Loucy (cell line): ENCODE measurements around the gene TFDP1.

ENCODE experiments used
- H2AFZ ChIP-seq: fragments of 200-600 bp; sonication (generic); 2 replicates; pipeline ENCODE4 v1.6.0; 2016; ENCODE audit warnings: antibody characterized with exemption, mild to moderate bottlenecking, low read length, moderate library complexity
- H3F3A ChIP-seq: fragments of 200-600 bp; 2 replicates; pipeline ENCODE4 v1.6.0; 2016; ENCODE audit warnings: antibody characterized with exemption, low read depth, mild to moderate bottlenecking
- H3K27me3 ChIP-seq: fragments of 200-600 bp; sonication (generic); 2 replicates; pipeline ENCODE4 v1.6.1; 2014; ENCODE audit warnings: low read length, mild to moderate bottlenecking; ENCODE audit not compliant: insufficient read depth, poor library complexity, severe bottlenecking
- H3K36me3 ChIP-seq: fragments of 200-600 bp; sonication (generic); 2 replicates; pipeline ENCODE4 v1.6.1; 2016; ENCODE audit warnings: low read length; ENCODE audit not compliant: insufficient read depth
- H3K4me1 ChIP-seq: fragments of 200-600 bp; sonication (generic); 2 replicates; pipeline ENCODE4 v1.5.1; 2014; ENCODE audit warnings: low read length, mild to moderate bottlenecking; ENCODE audit not compliant: insufficient read depth, poor library complexity, severe bottlenecking
- H3K4me2 ChIP-seq: fragments of 200-600 bp; sonication (generic); 2 replicates; pipeline ENCODE4 v1.6.0; 2014; ENCODE audit warnings: antibody characterized with exemption, low read length, low read depth, mild to moderate bottlenecking; ENCODE audit not compliant: poor library complexity, severe bottlenecking
- H3K4me3 ChIP-seq: fragments of 200-600 bp; sonication (generic); 2 replicates; pipeline ENCODE4 v1.5.1; 2014; ENCODE audit warnings: low read length, mild to moderate bottlenecking, mixed read lengths; ENCODE audit not compliant: poor library complexity, severe bottlenecking
- H3K79me2 ChIP-seq: fragments of 200-600 bp; sonication (generic); 2 replicates; pipeline ENCODE4 v1.6.1; 2014; ENCODE audit warnings: low read length; ENCODE audit not compliant: insufficient read depth
- H3K9ac ChIP-seq: fragments of 200-600 bp; sonication (generic); 2 replicates; pipeline ENCODE4 v1.6.0; 2014; ENCODE audit warnings: mild to moderate bottlenecking, low read depth, low read length, moderate library complexity; ENCODE audit not compliant: poor library complexity, severe bottlenecking
- H3K9me2 ChIP-seq: fragments of 200-600 bp; sonication (generic); replicated peaks from 2 replicates; pipeline ENCODE4 v1.6.1; 2016; ENCODE audit warnings: low read depth, low read length, mixed read lengths
- H3K9me3 ChIP-seq: fragments of 200-600 bp; sonication (generic); 2 replicates; pipeline ENCODE4 v1.6.1; 2014; ENCODE audit warnings: mild to moderate bottlenecking, antibody characterized with exemption, low read length, low read depth; ENCODE audit not compliant: insufficient read depth
- H4K20me1 ChIP-seq: fragments of 200-600 bp; sonication (generic); 2 replicates; pipeline ENCODE4 v1.6.0; 2014; ENCODE audit warnings: antibody characterized with exemption, low read length, mild to moderate bottlenecking; ENCODE audit not compliant: insufficient read depth, poor library complexity, severe bottlenecking
- EZH2phosphoT487 ChIP-seq: fragments of 200-600 bp; IDR thresholded peaks from 2 replicates; pipeline ENCODE4 v1.6.1; 2018; ENCODE audit warnings: antibody characterized with exemption, mild to moderate bottlenecking, moderate library complexity, borderline replicate concordance
- TF ChIP-seq, protein P1 (sequence below): fragments of 200-600 bp; sonication (generic); conservative IDR thresholded peaks from 2 replicates; pipeline ENCODE4 v1.5.1; 2014; ENCODE audit warnings: mild to moderate bottlenecking, antibody characterized with exemption, low read length

TFDP1 gene

GRCh38 chr13:113598481-113598880, 13.9 kb downstream of the TFDP1 start:
- Histone ChIP-seq H3K4me3 (no peak overlapping the region), H4K20me1 (no peaks in the 10 kb centered on the region), H3K4me2 (no peak overlapping the region), H3K4me1 (no peaks in the 10 kb centered on the region), H3K9ac (no peak overlapping the region), H3F3A (no peaks in the 10 kb centered on the region), H2AFZ (no peak overlapping the region), H3K27me3 (no peaks in the 10 kb centered on the region), H3K9me3 (peaks cover 17% of the 10 kb centered on the region; the same call in 1 of the 2 replicates), H3K79me2 (no peaks in the 10 kb centered on the region), H3K36me3 (no peaks in the 10 kb centered on the region), H3K9me2 (no peaks in the 10 kb centered on the region)
- TF ChIP-seq, protein P1, sequence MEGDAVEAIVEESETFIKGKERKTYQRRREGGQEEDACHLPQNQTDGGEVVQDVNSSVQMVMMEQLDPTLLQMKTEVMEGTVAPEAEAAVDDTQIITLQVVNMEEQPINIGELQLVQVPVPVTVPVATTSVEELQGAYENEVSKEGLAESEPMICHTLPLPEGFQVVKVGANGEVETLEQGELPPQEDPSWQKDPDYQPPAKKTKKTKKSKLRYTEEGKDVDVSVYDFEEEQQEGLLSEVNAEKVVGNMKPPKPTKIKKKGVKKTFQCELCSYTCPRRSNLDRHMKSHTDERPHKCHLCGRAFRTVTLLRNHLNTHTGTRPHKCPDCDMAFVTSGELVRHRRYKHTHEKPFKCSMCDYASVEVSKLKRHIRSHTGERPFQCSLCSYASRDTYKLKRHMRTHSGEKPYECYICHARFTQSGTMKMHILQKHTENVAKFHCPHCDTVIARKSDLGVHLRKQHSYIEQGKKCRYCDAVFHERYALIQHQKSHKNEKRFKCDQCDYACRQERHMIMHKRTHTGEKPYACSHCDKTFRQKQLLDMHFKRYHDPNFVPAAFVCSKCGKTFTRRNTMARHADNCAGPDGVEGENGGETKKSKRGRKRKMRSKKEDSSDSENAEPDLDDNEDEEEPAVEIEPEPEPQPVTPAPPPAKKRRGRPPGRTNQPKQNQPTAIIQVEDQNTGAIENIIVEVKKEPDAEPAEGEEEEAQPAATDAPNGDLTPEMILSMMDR = no peak
- TF ChIP-seq EZH2phosphoT487 = no peak

GRCh38 chr13:113599391-113599790, 14.8 kb downstream of the TFDP1 start:
- Histone ChIP-seq H3K4me3 (no peak overlapping the region), H3K36me3 (no peaks in the 10 kb centered on the region), H3K9me2 (no peaks in the 10 kb centered on the region), H3K9me3 (peaks cover 17% of the 10 kb centered on the region; the same call in 1 of the 2 replicates), H3K4me1 (no peaks in the 10 kb centered on the region), H3K4me2 (no peak overlapping the region), H3K9ac (no peak overlapping the region), H3F3A (no peaks in the 10 kb centered on the region), H4K20me1 (no peaks in the 10 kb centered on the region), H2AFZ (no peak overlapping the region), H3K79me2 (no peaks in the 10 kb centered on the region), H3K27me3 (no peaks in the 10 kb centered on the region)
- TF ChIP-seq EZH2phosphoT487 = no peak
- TF ChIP-seq, protein P1 = no peak

GRCh38 chr13:113601166-113602070, 16.9 kb downstream of the TFDP1 start:
- Histone ChIP-seq H2AFZ (no peak overlapping the region), H3K36me3 (no peaks in the 10 kb centered on the region), H3K9ac (no peak overlapping the region), H3K4me2 (no peak overlapping the region), H3K9me3 (peaks cover 17% of the 10 kb centered on the region; the same call in 1 of the 2 replicates), H3F3A (no peaks in the 10 kb centered on the region), H3K79me2 (no peaks in the 10 kb centered on the region), H3K27me3 (no peaks in the 10 kb centered on the region), H4K20me1 (no peaks in the 10 kb centered on the region), H3K4me3 (no peak overlapping the region), H3K9me2 (no peaks in the 10 kb centered on the region), H3K4me1 (no peaks in the 10 kb centered on the region)
- no peak for TF ChIP-seq EZH2phosphoT487
- TF ChIP-seq, protein P1 = no peak
